HEK293 (cell line): ENCODE data around the gene ACADVL.

Source experiments
- BCL11B ChIP-seq: fragments of 450-650 bp; formaldehyde crosslinking; IDR thresholded peaks from 2 replicates; pipeline ENCODE4 v1.5.1; 2016; ENCODE audit warnings: low read depth, missing biosample characterization, missing genetic modification characterization
- MZF1 ChIP-seq: fragments of 450-650 bp; formaldehyde crosslinking; IDR thresholded peaks from 2 replicates; pipeline ENCODE4 v1.5.1; 2017; ENCODE audit warnings: missing biosample characterization, missing genetic modification characterization, borderline replicate concordance
- TRIM28 ChIP-seq: IDR thresholded peaks from 2 replicates; pipeline ENCODE4 v1.6.1; 2011; ENCODE audit warnings: low read length, control low read depth, borderline replicate concordance
- ZFP3 ChIP-seq: fragments of 450-650 bp; formaldehyde crosslinking; IDR thresholded peaks from 2 replicates; pipeline ENCODE4 v1.5.1; 2016; ENCODE audit warnings: low read depth, missing biosample characterization, missing genetic modification characterization
- ZNF10 ChIP-seq: fragments of 450-650 bp; formaldehyde crosslinking; IDR thresholded peaks from 2 replicates; pipeline ENCODE4 v1.5.1; 2017; ENCODE audit warnings: missing biosample characterization, missing genetic modification characterization
- ZNF16 ChIP-seq: fragments of 450-650 bp; formaldehyde crosslinking; IDR thresholded peaks from 2 replicates; pipeline ENCODE4 v1.5.1; 2016; ENCODE audit warnings: low read depth, missing biosample characterization, missing genetic modification characterization
- ZNF248 ChIP-seq: fragments of 450-650 bp; formaldehyde crosslinking; IDR thresholded peaks from 2 replicates; pipeline ENCODE4 v1.5.1; 2017; ENCODE audit warnings: missing biosample characterization, missing genetic modification characterization
- ZNF292 ChIP-seq: fragments of 450-650 bp; formaldehyde crosslinking; IDR thresholded peaks from 2 replicates; pipeline ENCODE4 v1.5.1; 2016; ENCODE audit warnings: low read depth, missing biosample characterization, missing genetic modification characterization, borderline replicate concordance
- ZNF302 ChIP-seq: fragments of 450-650 bp; formaldehyde crosslinking; IDR thresholded peaks from 2 replicates; pipeline ENCODE4 v1.5.1; 2016; ENCODE audit warnings: missing biosample characterization, missing genetic modification characterization, low read depth
- ZNF341 ChIP-seq: fragments of 450-650 bp; formaldehyde crosslinking; IDR thresholded peaks from 2 replicates; pipeline ENCODE4; 2016; ENCODE audit warnings: low read depth, missing biosample characterization, missing genetic modification characterization
- ZNF354C ChIP-seq: fragments of 450-650 bp; formaldehyde crosslinking; IDR thresholded peaks from 2 replicates; pipeline ENCODE4 v1.5.1; 2016; ENCODE audit warnings: missing biosample characterization, missing genetic modification characterization, low read depth, borderline replicate concordance
- ZNF423 ChIP-seq: fragments of 450-650 bp; formaldehyde crosslinking; IDR thresholded peaks from 2 replicates; pipeline ENCODE4 v1.5.1; 2016; ENCODE audit warnings: missing biosample characterization, missing genetic modification characterization
- ZNF48 ChIP-seq: fragments of 450-650 bp; formaldehyde crosslinking; IDR thresholded peaks from 2 replicates; pipeline ENCODE4 v1.5.1; 2016; ENCODE audit warnings: missing biosample characterization, missing genetic modification characterization
- ZNF558 ChIP-seq: fragments of 450-650 bp; formaldehyde crosslinking; IDR thresholded peaks from 2 replicates; pipeline ENCODE4 v1.5.1; 2016; ENCODE audit warnings: missing biosample characterization, missing genetic modification characterization
- ZNF610 ChIP-seq: fragments of 450-650 bp; formaldehyde crosslinking; IDR thresholded peaks from 2 replicates; pipeline ENCODE4 v1.5.1; 2016; ENCODE audit warnings: missing biosample characterization, missing genetic modification characterization, borderline replicate concordance
- ZNF626 ChIP-seq: fragments of 450-650 bp; sonication (Bioruptor Pico); formaldehyde crosslinking; IDR thresholded peaks from 2 replicates; pipeline ENCODE4 v1.5.1; 2018; ENCODE audit warnings: missing biosample characterization, missing genetic modification characterization, inconsistent platforms
- ZNF654 ChIP-seq: fragments of 450-650 bp; formaldehyde crosslinking; IDR thresholded peaks from 2 replicates; pipeline ENCODE4 v1.5.1; 2016; ENCODE audit warnings: low read depth, missing biosample characterization, missing genetic modification characterization
- ZNF660 ChIP-seq: fragments of 450-650 bp; IDR thresholded peaks from 2 replicates; pipeline ENCODE4 v1.5.1; 2018; ENCODE audit warnings: missing biosample characterization, mild to moderate bottlenecking, missing genetic modification characterization
- ZNF776 ChIP-seq: fragments of 450-650 bp; formaldehyde crosslinking; IDR thresholded peaks from 2 replicates; pipeline ENCODE4 v1.5.0; 2017; ENCODE audit warnings: missing biosample characterization, missing genetic modification characterization, borderline replicate concordance
- ZNF785 ChIP-seq: fragments of 450-650 bp; formaldehyde crosslinking; IDR thresholded peaks from 2 replicates; pipeline ENCODE4 v1.5.1; 2016; ENCODE audit warnings: missing biosample characterization, missing genetic modification characterization
- ZSCAN16 ChIP-seq: fragments of 450-650 bp; formaldehyde crosslinking; IDR thresholded peaks from 2 replicates; pipeline ENCODE4 v1.5.1; 2016; ENCODE audit warnings: missing biosample characterization, missing genetic modification characterization
- TF ChIP-seq, protein P1 (sequence below): fragments of 450-650 bp; formaldehyde crosslinking; IDR thresholded peaks from 2 replicates; pipeline ENCODE4 v1.5.1; 2016; ENCODE audit warnings: missing biosample characterization, missing genetic modification characterization, low read depth
- TF ChIP-seq, protein P2 (sequence below): fragments of 450-650 bp; formaldehyde crosslinking; IDR thresholded peaks from 2 replicates; pipeline ENCODE4 v1.5.1; 2016; ENCODE audit warnings: missing biosample characterization, missing genetic modification characterization, low read depth
- TF ChIP-seq, protein P3 (sequence below): fragments of 450-650 bp; formaldehyde crosslinking; IDR thresholded peaks from 2 replicates; pipeline ENCODE4 v1.5.0; 2017; ENCODE audit warnings: missing biosample characterization, missing genetic modification characterization, borderline replicate concordance
- TF ChIP-seq, protein P4 (sequence below): fragments of 450-650 bp; formaldehyde crosslinking; IDR thresholded peaks from 2 replicates; pipeline ENCODE4 v1.5.1; 2016; ENCODE audit warnings: missing biosample characterization, missing genetic modification characterization
- TF ChIP-seq, protein P5 (sequence below): fragments of 450-650 bp; formaldehyde crosslinking; IDR thresholded peaks from 2 replicates; pipeline ENCODE4 v1.5.1; 2016; ENCODE audit warnings: missing biosample characterization, missing genetic modification characterization, borderline replicate concordance
- TF ChIP-seq, protein P6 (sequence below): fragments of 450-650 bp; formaldehyde crosslinking; IDR thresholded peaks from 2 replicates; pipeline ENCODE4 v1.5.1; 2016; ENCODE audit warnings: missing biosample characterization, missing genetic modification characterization

The ACADVL gene

DNA sequence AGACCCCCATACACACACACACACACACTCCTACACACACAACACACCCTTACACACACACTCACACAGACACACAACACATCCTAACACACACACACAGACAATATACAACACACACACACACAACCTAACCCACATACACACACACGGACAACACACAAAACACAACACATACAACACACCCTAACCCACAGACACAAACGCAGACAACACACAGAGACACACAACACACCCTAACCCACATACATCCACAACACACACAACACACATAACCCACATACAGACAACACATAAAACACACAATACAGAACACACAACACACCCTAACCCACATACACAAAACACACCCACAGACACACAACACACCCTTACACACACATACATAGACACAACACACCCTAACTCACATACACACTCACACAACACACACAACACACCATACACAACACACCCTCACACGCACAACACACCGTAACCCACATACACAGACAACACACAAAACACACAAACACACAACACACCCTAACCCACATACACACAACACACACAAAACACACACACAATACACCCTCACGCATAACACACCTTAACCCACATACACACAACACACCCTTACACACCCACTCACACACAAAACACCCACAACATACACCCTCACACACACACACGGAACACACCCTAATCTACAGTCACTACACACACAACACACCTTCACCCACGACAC, 45.0 kb upstream of the ACADVL start (continued):
- TF ChIP-seq, protein P1, sequence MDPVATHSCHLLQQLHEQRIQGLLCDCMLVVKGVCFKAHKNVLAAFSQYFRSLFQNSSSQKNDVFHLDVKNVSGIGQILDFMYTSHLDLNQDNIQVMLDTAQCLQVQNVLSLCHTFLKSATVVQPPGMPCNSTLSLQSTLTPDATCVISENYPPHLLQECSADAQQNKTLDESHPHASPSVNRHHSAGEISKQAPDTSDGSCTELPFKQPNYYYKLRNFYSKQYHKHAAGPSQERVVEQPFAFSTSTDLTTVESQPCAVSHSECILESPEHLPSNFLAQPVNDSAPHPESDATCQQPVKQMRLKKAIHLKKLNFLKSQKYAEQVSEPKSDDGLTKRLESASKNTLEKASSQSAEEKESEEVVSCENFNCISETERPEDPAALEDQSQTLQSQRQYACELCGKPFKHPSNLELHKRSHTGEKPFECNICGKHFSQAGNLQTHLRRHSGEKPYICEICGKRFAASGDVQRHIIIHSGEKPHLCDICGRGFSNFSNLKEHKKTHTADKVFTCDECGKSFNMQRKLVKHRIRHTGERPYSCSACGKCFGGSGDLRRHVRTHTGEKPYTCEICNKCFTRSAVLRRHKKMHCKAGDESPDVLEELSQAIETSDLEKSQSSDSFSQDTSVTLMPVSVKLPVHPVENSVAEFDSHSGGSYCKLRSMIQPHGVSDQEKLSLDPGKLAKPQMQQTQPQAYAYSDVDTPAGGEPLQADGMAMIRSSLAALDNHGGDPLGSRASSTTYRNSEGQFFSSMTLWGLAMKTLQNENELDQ (tag by site-specific recombination), result no peak
- TF ChIP-seq TRIM28 (no peak), ZNF248 (no peak), MZF1 (tag by site-specific recombination) (no peak), ZSCAN16 (no peak), ZNF785 (tag by site-specific recombination) (peak; percentile 61; the same call in 1 of the 2 replicates), BCL11B (tag by site-specific recombination) (no peak), ZNF558 (no peak), ZNF660 (no peak), ZNF302 (no peak; the same call in 1 of the 2 replicates), ZNF16 (tag by site-specific recombination) (0 out of 2 replicates have a peak, but pooled peaks have one; percentile 7), ZNF610 (tag by site-specific recombination) (no peak), ZNF354C (tag by site-specific recombination) (no peak), ZNF776 (tag by site-specific recombination) (no peak), ZNF341 (no peak), ZNF423 (tag by site-specific recombination) (no peak), ZNF48 (tag by site-specific recombination) (no peak), ZNF654 (tag by site-specific recombination) (no peak), ZNF626 (tag by site-specific recombination) (no peak), ZNF10 (tag by site-specific recombination) (no peak), ZFP3 (tag by site-specific recombination) (peak; percentile 51), ZNF292 (no peak)
- TF ChIP-seq, protein P2, sequence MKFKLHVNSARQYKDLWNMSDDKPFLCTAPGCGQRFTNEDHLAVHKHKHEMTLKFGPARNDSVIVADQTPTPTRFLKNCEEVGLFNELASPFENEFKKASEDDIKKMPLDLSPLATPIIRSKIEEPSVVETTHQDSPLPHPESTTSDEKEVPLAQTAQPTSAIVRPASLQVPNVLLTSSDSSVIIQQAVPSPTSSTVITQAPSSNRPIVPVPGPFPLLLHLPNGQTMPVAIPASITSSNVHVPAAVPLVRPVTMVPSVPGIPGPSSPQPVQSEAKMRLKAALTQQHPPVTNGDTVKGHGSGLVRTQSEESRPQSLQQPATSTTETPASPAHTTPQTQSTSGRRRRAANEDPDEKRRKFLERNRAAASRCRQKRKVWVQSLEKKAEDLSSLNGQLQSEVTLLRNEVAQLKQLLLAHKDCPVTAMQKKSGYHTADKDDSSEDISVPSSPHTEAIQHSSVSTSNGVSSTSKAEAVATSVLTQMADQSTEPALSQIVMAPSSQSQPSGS (tag by site-specific recombination), result no peak
- TF ChIP-seq, protein P3, sequence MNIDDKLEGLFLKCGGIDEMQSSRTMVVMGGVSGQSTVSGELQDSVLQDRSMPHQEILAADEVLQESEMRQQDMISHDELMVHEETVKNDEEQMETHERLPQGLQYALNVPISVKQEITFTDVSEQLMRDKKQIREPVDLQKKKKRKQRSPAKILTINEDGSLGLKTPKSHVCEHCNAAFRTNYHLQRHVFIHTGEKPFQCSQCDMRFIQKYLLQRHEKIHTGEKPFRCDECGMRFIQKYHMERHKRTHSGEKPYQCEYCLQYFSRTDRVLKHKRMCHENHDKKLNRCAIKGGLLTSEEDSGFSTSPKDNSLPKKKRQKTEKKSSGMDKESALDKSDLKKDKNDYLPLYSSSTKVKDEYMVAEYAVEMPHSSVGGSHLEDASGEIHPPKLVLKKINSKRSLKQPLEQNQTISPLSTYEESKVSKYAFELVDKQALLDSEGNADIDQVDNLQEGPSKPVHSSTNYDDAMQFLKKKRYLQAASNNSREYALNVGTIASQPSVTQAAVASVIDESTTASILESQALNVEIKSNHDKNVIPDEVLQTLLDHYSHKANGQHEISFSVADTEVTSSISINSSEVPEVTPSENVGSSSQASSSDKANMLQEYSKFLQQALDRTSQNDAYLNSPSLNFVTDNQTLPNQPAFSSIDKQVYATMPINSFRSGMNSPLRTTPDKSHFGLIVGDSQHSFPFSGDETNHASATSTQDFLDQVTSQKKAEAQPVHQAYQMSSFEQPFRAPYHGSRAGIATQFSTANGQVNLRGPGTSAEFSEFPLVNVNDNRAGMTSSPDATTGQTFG (tag by site-specific recombination), result peak; percentile 62
- TF ChIP-seq, protein P4, sequence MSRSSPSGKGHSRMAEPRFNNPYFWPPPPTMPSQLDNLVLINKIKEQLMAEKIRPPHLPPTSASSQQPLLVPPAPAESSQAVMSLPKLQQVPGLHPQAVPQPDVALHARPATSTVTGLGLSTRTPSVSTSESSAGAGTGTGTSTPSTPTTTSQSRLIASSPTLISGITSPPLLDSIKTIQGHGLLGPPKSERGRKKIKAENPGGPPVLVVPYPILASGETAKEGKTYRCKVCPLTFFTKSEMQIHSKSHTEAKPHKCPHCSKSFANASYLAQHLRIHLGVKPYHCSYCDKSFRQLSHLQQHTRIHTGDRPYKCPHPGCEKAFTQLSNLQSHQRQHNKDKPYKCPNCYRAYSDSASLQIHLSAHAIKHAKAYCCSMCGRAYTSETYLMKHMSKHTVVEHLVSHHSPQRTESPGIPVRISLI (tag by site-specific recombination), result no peak
- TF ChIP-seq, protein P5, sequence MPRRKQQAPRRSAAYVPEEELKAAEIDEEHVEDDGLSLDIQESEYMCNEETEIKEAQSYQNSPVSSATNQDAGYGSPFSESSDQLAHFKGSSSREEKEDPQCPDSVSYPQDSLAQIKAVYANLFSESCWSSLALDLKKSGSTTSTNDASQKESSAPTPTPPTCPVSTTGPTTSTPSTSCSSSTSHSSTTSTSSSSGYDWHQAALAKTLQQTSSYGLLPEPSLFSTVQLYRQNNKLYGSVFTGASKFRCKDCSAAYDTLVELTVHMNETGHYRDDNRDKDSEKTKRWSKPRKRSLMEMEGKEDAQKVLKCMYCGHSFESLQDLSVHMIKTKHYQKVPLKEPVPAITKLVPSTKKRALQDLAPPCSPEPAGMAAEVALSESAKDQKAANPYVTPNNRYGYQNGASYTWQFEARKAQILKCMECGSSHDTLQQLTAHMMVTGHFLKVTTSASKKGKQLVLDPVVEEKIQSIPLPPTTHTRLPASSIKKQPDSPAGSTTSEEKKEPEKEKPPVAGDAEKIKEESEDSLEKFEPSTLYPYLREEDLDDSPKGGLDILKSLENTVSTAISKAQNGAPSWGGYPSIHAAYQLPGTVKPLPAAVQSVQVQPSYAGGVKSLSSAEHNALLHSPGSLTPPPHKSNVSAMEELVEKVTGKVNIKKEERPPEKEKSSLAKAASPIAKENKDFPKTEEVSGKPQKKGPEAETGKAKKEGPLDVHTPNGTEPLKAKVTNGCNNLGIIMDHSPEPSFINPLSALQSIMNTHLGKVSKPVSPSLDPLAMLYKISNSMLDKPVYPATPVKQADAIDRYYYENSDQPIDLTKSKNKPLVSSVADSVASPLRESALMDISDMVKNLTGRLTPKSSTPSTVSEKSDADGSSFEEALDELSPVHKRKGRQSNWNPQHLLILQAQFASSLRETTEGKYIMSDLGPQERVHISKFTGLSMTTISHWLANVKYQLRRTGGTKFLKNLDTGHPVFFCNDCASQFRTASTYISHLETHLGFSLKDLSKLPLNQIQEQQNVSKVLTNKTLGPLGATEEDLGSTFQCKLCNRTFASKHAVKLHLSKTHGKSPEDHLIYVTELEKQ, result no peak
- TF ChIP-seq, protein P6, sequence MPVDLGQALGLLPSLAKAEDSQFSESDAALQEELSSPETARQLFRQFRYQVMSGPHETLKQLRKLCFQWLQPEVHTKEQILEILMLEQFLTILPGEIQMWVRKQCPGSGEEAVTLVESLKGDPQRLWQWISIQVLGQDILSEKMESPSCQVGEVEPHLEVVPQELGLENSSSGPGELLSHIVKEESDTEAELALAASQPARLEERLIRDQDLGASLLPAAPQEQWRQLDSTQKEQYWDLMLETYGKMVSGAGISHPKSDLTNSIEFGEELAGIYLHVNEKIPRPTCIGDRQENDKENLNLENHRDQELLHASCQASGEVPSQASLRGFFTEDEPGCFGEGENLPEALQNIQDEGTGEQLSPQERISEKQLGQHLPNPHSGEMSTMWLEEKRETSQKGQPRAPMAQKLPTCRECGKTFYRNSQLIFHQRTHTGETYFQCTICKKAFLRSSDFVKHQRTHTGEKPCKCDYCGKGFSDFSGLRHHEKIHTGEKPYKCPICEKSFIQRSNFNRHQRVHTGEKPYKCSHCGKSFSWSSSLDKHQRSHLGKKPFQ (tag by site-specific recombination), result no peak
